ENCODE data around the gene LMX1B. TPM values are rescaled to one million over a fixed set of nuclear protein-coding genes. Genes with fewer than 3 reads are reported as not detected.

LMX1B gene
- polyA plus RNA-seq, 1 of the 3 experiments (the other 2 are of a cell fraction): not detected

GRCh38 chr9:126620478-126620877, 6.8 kb downstream of the LMX1B start:
- 23% methylated on average over 6 of the region's 7 CpGs for WGBS (ENCODE audit: low lambda C conversion rate)
- Histone ChIP-seq H2AFZ (ENCODE audit: low read depth) (no peak overlapping the region), H3K27ac (ENCODE audit: low read depth in 2 of 2, low read length in 1 of 2) (no peak overlapping the region), H4K20me1 (ENCODE audit: insufficient read depth) (0 out of 2 replicates have a peak, but pooled peaks cover 3% of the 10 kb centered on the region), H3K79me2 (ENCODE audit: insufficient read depth) (no peaks in the 10 kb centered on the region), H3K4me2 (no peak overlapping the region), H3K27me3 (ENCODE audit: insufficient read depth) (peaks cover 100% of the 10 kb centered on the region), H3K9ac (no peak overlapping the region), H3K9me3 (no peaks in the 10 kb centered on the region), H3F3A (replicated peaks; ENCODE audit: insufficient read depth) (no peaks in the 10 kb centered on the region), H3K36me3 (replicated peaks in 1 of 2; ENCODE audit: control insufficient read depth in 1 of 2, insufficient read depth in 2 of 2, low read length in 1 of 2) (no peaks in the 10 kb centered on the region), H3K4me1 (ENCODE audit: control insufficient read depth in 1 of 2, insufficient read depth in 2 of 2, low read depth in 1 of 2, low read length in 1 of 2) (no peaks in the 10 kb centered on the region), H3K9me2 (no peaks in the 10 kb centered on the region), H3K4me3 (ENCODE audit: low read depth in 2 of 2, low read length in 1 of 2) (no peak overlapping the region)
- DNase-seq: no peak
- CTCF ChIA-PET: interaction anchor here (1.1 to 2.6 kb wide), 5 partner anchors 10 to 162 kb away, joined by 3 to 17 read pairs (median 3); no protein-coding TSS in a partner anchor
- POLR2A ChIA-PET: interaction anchor here (1.1 kb wide), 1 partner anchor 11 kb away, joined by 3 read pairs; no protein-coding TSS in a partner anchor
- TF ChIP-seq IRF3 (IDR thresholded peaks at IDR 0.05; ENCODE audit: low read depth, low read length) (no peak), USF1 (IDR thresholded peaks at IDR 0.05; ENCODE audit: borderline replicate concordance, low read depth) (no peak), REST (IDR thresholded peaks at IDR 0.05; ENCODE audit: low read depth, low read length) (no peak), TAF1 (IDR thresholded peaks at IDR 0.05; ENCODE audit: borderline replicate concordance, low read depth, low read length) (no peak), FOXJ3 (CRISPR knock-in tag; IDR thresholded peaks at IDR 0.05) (no peak), RXRA (IDR thresholded peaks at IDR 0.05; ENCODE audit: borderline replicate concordance, low read depth) (no peak), SIN3A (IDR thresholded peaks at IDR 0.05; ENCODE audit: borderline replicate concordance, low read depth, low read length) (no peak), FOSL2 (IDR thresholded peaks at IDR 0.05; ENCODE audit: borderline replicate concordance, low read depth) (no peak), RAD21 (IDR thresholded peaks at IDR 0.05; ENCODE audit: low read length) (no peak), PBX3 (IDR thresholded peaks at IDR 0.05) (no peak), RCOR1 (IDR thresholded peaks at IDR 0.05; ENCODE audit: low read length) (no peak), SMC3 (IDR thresholded peaks at IDR 0.05; ENCODE audit: low read depth, low read length) (no peak), ELF1 (IDR thresholded peaks at IDR 0.05) (no peak), NRF1 (IDR thresholded peaks at IDR 0.05; ENCODE audit: low read depth, low read length) (no peak), GATA2 (CRISPR knock-in tag; IDR thresholded peaks at IDR 0.05) (no peak), NFIC (IDR thresholded peaks at IDR 0.05; ENCODE audit: borderline replicate concordance) (no peak), YY1 (IDR thresholded peaks at IDR 0.05; ENCODE audit: low read depth) (no peak), CHD2 (IDR thresholded peaks at IDR 0.05; ENCODE audit: low read length, partially characterized antibody) (no peak), CTCF (IDR thresholded peaks at IDR 0.05) (no peak)

All from SK-N-SH (cell line).